ENCODE measurements around the gene ASCL5.

- TF ChIP-seq POLR2A (IDR thresholded peaks at IDR 0.05; ENCODE audit: low read depth, low read length) = no peak
- no peak for TF ChIP-seq USF2 (IDR thresholded peaks at IDR 0.05; ENCODE audit: borderline replicate concordance, low read depth, low read length)
- TF ChIP-seq CTCF (IDR thresholded peaks at IDR 0.05 in 2 of 3, conservative IDR thresholded peaks at IDR 0.05 in 1 of 3; ENCODE audit: control insufficient read depth in 2 of 3, extremely low read depth in 1 of 3, insufficient read depth in 1 of 3, low read depth in 3 of 3, low read length in 3 of 3) = no peak
- no peak for TF ChIP-seq NFIC (IDR thresholded peaks at IDR 0.05; ENCODE audit: low read depth, low read length)
- TF ChIP-seq BRCA1 (IDR thresholded peaks at IDR 0.05; ENCODE audit: low read depth, low read length) = no peak
- no peak for TF ChIP-seq EZH2 (IDR thresholded peaks at IDR 0.05; ENCODE audit: borderline replicate concordance, control insufficient read depth, low read depth, low read length)
- no peak for TF ChIP-seq SP1 (IDR thresholded peaks at IDR 0.05; ENCODE audit: low read depth, low read length)
- TF ChIP-seq CREM (IDR thresholded peaks at IDR 0.05; ENCODE audit: low read depth) = no peak
- TF ChIP-seq TAF1 (IDR thresholded peaks at IDR 0.05; ENCODE audit: borderline replicate concordance, low read depth, low read length) = no peak
- TF ChIP-seq BCL11A (IDR thresholded peaks at IDR 0.05; ENCODE audit: low read depth, low read length) = no peak
Observed at GRCh38 chr1:201156819-201157218, 29.8 kb upstream of the ASCL5 start.
